ENCODE measurements around the gene APLP1.

DNA sequence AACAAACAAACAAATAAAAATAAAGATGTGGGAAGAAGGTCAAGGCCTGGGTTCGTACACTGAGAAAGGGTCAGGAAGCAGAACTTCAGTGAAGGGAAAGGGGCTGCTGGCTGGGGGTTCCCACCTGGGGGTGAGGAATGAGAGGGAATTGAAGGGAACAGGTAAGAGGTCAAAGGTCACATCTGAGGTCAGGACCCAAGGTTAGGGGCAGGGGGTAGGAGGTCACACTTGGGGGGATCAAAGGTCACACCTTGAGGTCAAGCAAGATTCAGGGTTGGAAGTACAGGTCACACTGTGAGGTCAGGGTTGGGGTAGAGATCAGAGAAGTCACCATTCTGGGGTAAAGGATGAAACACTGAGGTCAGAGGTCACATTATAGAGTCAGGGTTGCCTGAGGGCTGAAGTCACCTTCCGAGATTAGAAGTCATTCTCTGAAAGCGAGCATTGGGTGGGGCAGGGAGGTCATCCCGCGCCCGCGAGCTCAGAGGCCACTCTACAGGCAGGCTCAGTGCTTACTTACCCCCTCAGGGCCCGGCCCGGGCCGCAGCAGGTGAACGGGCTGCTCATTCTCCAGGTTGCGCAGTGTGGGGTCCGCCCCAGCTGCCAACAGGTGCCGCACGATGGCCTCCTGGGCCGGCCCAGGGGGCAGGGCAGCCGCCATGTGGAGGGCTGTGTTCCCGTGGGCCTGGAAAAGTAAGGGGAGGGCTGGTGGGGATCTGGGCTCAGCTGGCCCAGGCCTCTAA lies 21.2 kb downstream of the APLP1 start:
- TF ChIP-seq, protein P1, sequence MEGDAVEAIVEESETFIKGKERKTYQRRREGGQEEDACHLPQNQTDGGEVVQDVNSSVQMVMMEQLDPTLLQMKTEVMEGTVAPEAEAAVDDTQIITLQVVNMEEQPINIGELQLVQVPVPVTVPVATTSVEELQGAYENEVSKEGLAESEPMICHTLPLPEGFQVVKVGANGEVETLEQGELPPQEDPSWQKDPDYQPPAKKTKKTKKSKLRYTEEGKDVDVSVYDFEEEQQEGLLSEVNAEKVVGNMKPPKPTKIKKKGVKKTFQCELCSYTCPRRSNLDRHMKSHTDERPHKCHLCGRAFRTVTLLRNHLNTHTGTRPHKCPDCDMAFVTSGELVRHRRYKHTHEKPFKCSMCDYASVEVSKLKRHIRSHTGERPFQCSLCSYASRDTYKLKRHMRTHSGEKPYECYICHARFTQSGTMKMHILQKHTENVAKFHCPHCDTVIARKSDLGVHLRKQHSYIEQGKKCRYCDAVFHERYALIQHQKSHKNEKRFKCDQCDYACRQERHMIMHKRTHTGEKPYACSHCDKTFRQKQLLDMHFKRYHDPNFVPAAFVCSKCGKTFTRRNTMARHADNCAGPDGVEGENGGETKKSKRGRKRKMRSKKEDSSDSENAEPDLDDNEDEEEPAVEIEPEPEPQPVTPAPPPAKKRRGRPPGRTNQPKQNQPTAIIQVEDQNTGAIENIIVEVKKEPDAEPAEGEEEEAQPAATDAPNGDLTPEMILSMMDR (IDR thresholded peaks at IDR 0.05): no peak
- no peak for TF ChIP-seq POLR2A (IDR thresholded peaks at IDR 0.05)

Data from right lobe of liver (tissue), 4 donors.